K562 (cell line): ENCODE measurements around the gene SLC35G2. TPM values are rescaled to one million over a fixed set of nuclear protein-coding genes. Genes with fewer than 3 reads are reported as not detected.

ENCODE experiments used
- CBFA2T2 ChIP-seq: fragments of 450-650 bp; conservative IDR thresholded peaks from 2 replicates; pipeline ENCODE4 v1.6.1; 2017; ENCODE audit warnings: mild to moderate bottlenecking
- CBX1 ChIP-seq: sonication (generic); IDR thresholded peaks from 2 replicates; pipeline ENCODE4 v1.6.1; 2016; ENCODE audit warnings: antibody characterized with exemption, low read depth, mild to moderate bottlenecking
- CBX5 ChIP-seq: IDR thresholded peaks from 2 replicates; pipeline ENCODE4 v1.6.1; 2014; ENCODE audit warnings: low read depth, borderline replicate concordance
- CREB3 ChIP-seq: fragments of 450-650 bp; conservative IDR thresholded peaks from 2 replicates; pipeline ENCODE4 v1.6.1; 2016; ENCODE audit warnings: missing genetic modification characterization, low read depth, mild to moderate bottlenecking, missing compliant biosample characterization, moderate library complexity
- ELK3 ChIP-seq: fragments of 450-650 bp; formaldehyde crosslinking; IDR thresholded peaks from 2 replicates; pipeline ENCODE4 v1.4.0; 2020; ENCODE audit warnings: mild to moderate bottlenecking
- EWSR1 ChIP-seq: fragments of 450-650 bp; IDR thresholded peaks from 2 replicates; pipeline ENCODE4 v1.6.1; 2018; ENCODE audit warnings: borderline replicate concordance, mild to moderate bottlenecking, low read depth, moderate library complexity; ENCODE audit not compliant: partially characterized antibody
- EZH2 ChIP-seq: IDR thresholded peaks from 2 replicates; pipeline ENCODE4 v1.6.1; 2012; ENCODE audit warnings: low read depth, mild to moderate bottlenecking, inconsistent platforms, low read length, borderline replicate concordance
- MTA3 ChIP-seq: fragments of 450-650 bp; formaldehyde crosslinking; IDR thresholded peaks from 2 replicates; pipeline ENCODE4 v1.6.1; 2017; ENCODE audit warnings: mild to moderate bottlenecking, borderline replicate concordance
- MXI1 ChIP-seq: IDR thresholded peaks from 2 replicates; pipeline ENCODE4 v1.6.1; 2011; ENCODE audit warnings: low read depth, mild to moderate bottlenecking, improper control_type of control experiment, low read length
- NCOA1 ChIP-seq: fragments of 450-650 bp; IDR thresholded peaks from 2 replicates; pipeline ENCODE4 v1.6.1; 2016; ENCODE audit warnings: low read depth
- POLR2B ChIP-seq: fragments of 450-650 bp; IDR thresholded peaks from 2 replicates; pipeline ENCODE4 v1.6.1; 2018; ENCODE audit warnings: low read depth; ENCODE audit not compliant: partially characterized antibody
- SREBF2 ChIP-seq: sonication (generic); formaldehyde crosslinking; IDR thresholded peaks from 2 replicates; pipeline ENCODE4 v1.4.0; 2020; ENCODE audit warnings: mild to moderate bottlenecking, missing genetic modification reagents
- TBL1XR1 ChIP-seq, 2 experiments: IDR thresholded peaks; 2 replicates each; pipeline ENCODE4 v1.6.1; 2012; ENCODE audit warnings: improper control_type of control experiment in 2 of 2, low read length in 2 of 2, mild to moderate bottlenecking in 1 of 2
- TFAP4 ChIP-seq: sonication (generic); formaldehyde crosslinking; IDR thresholded peaks from 2 replicates; pipeline ENCODE4 v1.8.0; 2022; ENCODE audit warnings: missing genetic modification reagents, mild to moderate bottlenecking, moderate library complexity, borderline replicate concordance
- VEZF1 ChIP-seq: fragments of 200-800 bp; sonication (Bioruptor generic); IDR thresholded peaks from 2 replicates; pipeline ENCODE4 v1.6.1; 2017; ENCODE audit warnings: missing genetic modification characterization, missing compliant biosample characterization
- ZBTB11 ChIP-seq, 3 experiments: fragments of 200-800 bp in 1 of 3; fragments of 250-450 bp in 1 of 3; fragments of 450-650 bp in 1 of 3; sonication (Bioruptor Pico) in 1 of 3; sonication (Bioruptor generic) in 1 of 3; formaldehyde crosslinking in 1 of 3; IDR thresholded peaks; 2 replicates each; pipeline versions ENCODE4 v1.6.1 to v1.8.0; 2016 to 2022; ENCODE audit warnings: mild to moderate bottlenecking in 2 of 3, missing genetic modification characterization in 2 of 3, missing compliant biosample characterization in 1 of 3, moderate library complexity in 1 of 3
- ZFX ChIP-seq: sonication (generic); formaldehyde crosslinking; IDR thresholded peaks from 2 replicates; pipeline ENCODE4 v1.8.0; 2022; ENCODE audit warnings: mild to moderate bottlenecking, missing genetic modification reagents, moderate library complexity
- ZNF224 ChIP-seq: sonication (generic); formaldehyde crosslinking; IDR thresholded peaks from 2 replicates; pipeline ENCODE4 v1.8.0; 2022; ENCODE audit warnings: mild to moderate bottlenecking, missing genetic modification reagents
- ZNF263 ChIP-seq: sonication (generic); formaldehyde crosslinking; IDR thresholded peaks from 2 replicates; pipeline ENCODE4 v1.8.0; 2022; ENCODE audit warnings: mild to moderate bottlenecking, missing genetic modification reagents, borderline replicate concordance
- polyA plus RNA-seq, 8 experiments: library from polyadenylated mRNA; depleted of rRNA in 4 of 8; stranded (reverse) in 5 of 8; unstranded in 3 of 8; fragments of >200 nt; fragmentation: Nextera tagmentation in 2 of 8; fragmentation: Illumina TruSeq in 1 of 8; extraction: Ambion mirVana in 2 of 8; extraction: Trizol in 1 of 8; gene quantifications; 2 replicates each; pipeline versions ENCODE4 v1.2.1 to v1.2.3, GENCODE V29; 2011 to 2014; ENCODE audit warnings: inconsistent platforms in 1 of 8, missing spikeins in 1 of 8
- total RNA-seq, 7 experiments: library from RNA; depleted of rRNA in 6 of 7; stranded (reverse); fragments of >200 nt in 6 of 7; fragmentation: Illumina TruSeq in 2 of 7; extraction: Trizol in 2 of 7; gene quantifications; 2 replicates each; pipeline versions ENCODE4 v1.2.1 to v1.2.3, GENCODE V29; 2011 to 2021; ENCODE audit warnings: low replicate concordance in 1 of 7

SLC35G2 gene
- total and polyA plus RNA-seq, 9 of the 15 experiments (the other 6 are each of a cell fraction or from before 2014, with no cell fraction given): 2.6 to 5.9 (median 3.2) TPM

- no peak for TF ChIP-seq ZBTB11 (CRISPR knock-in tag; IDR thresholded peaks at IDR 0.05)
- no peak for TF ChIP-seq ELK3
- no peak for TF ChIP-seq EWSR1
- peak; percentile 93 for TF ChIP-seq ZFX (CRISPR knock-in tag)
- no peak for TF ChIP-seq CBX5
- no peak for TF ChIP-seq TBL1XR1 (IDR thresholded peaks at IDR 0.05; ENCODE audit: low read length in 2 of 2)
- TF ChIP-seq SREBF2 (CRISPR knock-in tag): no peak
- TF ChIP-seq VEZF1: peak; percentile 89
- TF ChIP-seq TFAP4: peak; percentile 66; the same call in 1 of the 2 replicates
- peak; percentile 44; the same call in 1 of the 2 replicates for TF ChIP-seq CBX1
- TF ChIP-seq CREB3 (tag): no peak
- peak; percentile 48; the same call in 1 of the 2 replicates for TF ChIP-seq ZNF263 (CRISPR knock-in tag)
- TF ChIP-seq MTA3: peak; percentile 35; the same call in 1 of the 2 replicates
- TF ChIP-seq EZH2: no peak
- TF ChIP-seq POLR2B: peak; percentile 76
- TF ChIP-seq CBFA2T2: no peak
- TF ChIP-seq MXI1: no peak
- TF ChIP-seq NCOA1: no peak
- TF ChIP-seq ZNF224: no peak; the same call in 1 of the 2 replicates
Observed at GRCh38 chr3:136861890-136862616, 43.1 kb downstream of the SLC35G2 start, which contains the start of gene NCK1 (continued).
